Measurements from ENCODE around the gene POLR2M.

Gene POLR2M

DNA sequence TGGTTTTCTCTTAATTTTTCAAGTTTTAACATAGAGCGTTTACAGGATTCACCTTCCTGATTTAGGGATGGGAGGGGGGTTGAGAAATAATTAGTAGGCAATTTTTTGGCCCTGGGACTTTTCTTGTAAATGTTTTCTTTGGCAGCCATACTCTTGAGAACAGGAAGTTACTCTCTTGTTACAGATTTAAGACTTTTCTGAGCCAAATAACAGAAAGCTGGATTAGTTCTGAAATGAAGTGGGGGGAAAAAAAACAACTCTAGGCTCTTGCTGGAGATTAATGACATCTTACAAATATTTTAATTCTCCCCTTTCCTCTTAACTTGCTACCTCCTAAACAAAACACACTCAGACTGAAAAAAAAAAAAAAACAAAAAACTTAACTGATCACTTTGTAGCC is 13.8 kb upstream of the POLR2M start:
- DNase-seq (ENCODE audit: low spot score) = no peak

DNA sequence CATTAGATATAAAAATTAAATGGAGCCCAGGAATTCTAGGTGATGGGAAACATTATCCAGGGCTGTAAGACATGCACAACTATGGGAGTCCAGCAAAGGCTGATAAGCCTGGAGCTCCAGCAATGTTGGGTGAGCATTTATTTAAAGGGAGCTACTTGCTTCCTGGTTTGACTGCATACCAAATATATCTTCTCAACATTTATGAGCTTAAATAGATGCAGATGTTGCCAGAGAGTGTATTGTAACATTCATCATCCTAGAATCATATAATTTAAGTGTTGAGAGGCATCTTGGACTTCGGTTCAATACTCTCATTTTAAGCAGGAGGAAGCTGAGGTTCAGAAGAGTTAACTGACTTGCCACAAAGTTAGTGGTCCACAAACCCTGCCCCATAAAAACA is 12.2 kb upstream of the POLR2M start:
- DNase-seq (ENCODE audit: low spot score) = no peak

DNA sequence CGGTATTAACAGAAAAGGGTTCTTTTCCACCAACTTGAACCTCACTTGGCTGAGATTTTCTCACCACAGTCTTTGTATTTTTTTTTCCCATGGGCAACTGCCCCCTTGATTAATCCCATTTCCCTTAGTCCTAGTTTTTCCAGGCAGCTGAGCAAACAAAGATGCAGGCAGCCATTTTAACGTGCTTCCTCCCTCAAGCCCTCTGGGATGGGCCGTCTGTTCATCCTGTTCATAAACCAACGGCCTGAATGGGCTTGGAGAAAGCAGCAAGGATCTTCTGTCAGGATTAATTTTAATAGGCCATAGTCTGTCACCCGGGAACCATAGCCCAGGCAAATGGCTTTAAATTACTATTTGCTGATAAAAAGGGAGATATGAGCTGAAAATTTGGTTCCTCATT is 10.4 kb upstream of the POLR2M start:
- DNase-seq (ENCODE audit: low spot score) = no peak

DNA sequence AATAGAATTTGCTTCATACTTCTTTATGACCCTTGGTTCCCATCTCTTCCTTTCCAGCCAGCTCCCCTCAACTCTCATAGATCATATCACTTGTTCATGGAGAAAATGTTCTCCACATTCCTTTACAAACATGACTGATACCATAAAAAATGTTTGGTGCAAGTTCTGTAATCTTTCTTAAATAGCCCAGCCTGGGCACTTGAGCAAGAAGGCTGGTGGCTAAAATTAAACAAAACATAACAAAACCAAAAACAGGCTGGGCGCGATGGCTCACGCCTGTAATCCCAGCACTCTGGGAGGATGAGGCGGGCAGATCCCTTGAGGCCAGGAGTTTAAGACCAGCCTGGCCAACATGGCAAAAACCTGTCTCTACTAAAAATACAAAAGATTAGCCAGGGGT is 8.9 kb upstream of the POLR2M start:
- no peak for DNase-seq (ENCODE audit: low spot score)

DNA sequence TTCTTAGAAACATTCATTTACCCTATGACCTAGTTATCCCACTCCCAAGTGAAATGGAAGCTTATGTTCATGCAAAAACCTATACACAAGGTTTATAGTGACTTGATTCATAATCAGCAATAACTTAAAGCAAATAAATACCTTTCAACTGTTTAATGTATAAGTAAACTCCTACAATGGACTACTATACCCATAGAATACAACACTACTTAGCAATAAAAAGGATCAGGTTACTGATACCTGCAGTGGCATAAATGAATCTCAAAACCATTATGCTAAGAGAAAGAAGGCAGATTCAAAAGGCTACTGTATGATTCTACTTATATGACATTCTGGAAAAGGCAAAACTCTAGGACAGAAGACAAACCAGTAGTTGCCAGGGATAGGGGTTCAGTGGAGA is 8.3 kb upstream of the POLR2M start:
- DNase-seq (ENCODE audit: low spot score) = no peak

DNA sequence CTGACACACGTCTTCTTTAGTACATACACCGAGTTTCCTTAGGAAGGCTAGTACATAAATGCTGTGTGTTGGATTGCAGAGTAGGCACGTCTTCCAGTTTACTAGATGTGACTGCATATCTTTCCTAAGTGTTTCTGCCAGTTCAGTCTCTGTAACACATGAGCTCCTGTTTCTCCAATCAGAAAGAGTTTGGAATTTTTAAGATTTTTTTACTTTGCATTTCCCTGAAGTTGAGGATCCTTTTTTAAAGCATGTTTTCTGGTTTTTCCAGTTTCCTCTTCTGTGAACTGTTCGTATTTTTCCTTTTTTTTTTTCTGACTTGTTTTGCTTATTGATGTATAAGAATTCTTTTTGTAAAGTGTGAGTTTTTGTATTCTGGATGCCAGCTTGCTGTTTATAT is 7.5 kb upstream of the POLR2M start:
- no peak for DNase-seq (ENCODE audit: low spot score)

DNA sequence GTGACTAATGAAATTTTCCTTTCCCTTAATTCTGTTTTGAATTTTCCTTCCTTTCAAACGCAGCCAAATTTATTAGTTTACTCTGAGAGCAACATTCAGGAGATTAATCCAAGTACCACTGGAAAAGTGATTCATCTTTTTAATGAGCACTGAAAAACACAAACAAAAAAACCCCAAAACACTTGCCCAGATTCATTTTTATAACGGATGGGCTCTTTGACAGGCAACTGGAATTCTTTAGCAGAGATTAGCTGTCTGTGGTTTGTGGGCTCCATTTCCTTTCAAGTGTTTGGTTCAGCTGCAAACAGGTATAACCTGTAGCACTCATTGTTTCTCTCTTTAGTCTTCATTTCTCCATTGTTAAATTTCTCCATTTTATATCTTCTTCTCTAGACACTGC is 3.1 kb upstream of the POLR2M start:
- DNase-seq (ENCODE audit: low spot score) = no peak

DNA sequence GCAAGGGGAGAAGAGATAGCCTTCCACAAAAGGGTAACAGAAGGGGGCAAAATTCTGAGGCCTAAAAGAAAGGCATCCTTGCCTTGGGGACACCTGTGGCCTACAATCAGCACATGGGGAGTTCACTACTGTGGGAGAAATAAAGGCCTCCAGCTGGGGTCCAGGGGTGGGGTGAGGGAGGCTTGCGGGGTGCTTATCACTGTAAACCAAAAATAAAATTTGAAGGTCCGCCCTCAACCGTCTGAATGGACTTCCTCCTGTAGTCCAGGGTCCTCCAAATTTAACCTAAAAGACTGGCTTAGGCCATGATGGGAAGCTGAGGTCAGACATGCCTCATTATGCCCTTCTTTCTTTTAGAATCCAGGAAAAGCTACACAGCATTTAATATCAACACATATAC is 2.1 kb upstream of the POLR2M start:
- DNase-seq (ENCODE audit: low spot score) = no peak

DNA sequence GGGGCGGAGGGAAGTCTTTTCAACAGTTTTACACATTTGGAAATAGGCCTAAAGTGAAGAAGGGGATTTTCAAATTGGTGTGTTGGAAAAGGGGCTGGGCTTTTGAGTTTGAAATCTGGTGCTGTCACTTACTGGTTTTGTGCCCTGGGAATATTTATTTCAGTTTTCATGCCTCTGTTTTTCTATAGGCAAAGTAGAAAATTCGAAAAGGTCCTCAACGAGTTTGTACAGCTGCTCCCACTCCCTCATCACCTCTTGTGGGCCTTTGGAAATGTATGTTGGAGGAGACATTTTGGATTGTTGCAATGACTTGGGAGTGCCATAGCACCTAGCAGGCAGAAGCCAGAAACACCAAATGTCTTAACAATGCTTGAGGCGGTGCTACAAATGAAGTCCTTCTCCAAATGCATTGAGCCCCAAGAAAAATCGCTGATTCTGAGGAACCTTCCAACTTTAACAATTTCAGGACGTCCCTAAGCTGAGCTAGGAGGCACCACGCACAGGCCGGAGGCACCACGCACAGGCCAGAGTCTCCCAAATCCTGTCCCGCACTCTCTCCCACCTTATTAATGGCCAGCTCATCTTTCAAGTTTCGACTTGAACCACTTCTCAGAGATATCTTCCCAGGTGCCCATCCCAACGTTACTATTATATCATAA is 639 bp upstream of the POLR2M start:
- DNase-seq (ENCODE audit: low spot score) = no peak

DNA sequence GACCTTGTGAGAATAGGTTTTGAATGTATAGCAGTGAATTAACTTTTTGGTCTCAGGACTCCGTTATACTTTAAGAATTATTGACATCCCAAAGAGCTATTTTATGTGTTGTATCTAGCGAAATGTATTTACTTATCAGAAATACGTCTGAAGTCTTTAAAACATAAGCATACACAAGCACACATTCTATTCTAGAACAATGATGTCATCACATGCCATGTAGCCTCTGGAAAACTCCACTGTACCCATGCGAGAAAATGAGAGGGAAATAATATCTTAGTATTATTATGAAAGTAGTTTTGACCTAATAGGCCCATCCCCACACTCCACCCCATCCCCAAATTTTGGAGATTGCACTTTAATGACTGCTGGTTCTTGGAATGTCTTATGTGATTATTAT is 1.5 kb downstream of the POLR2M start:
- DNase-seq (ENCODE audit: low spot score) = no peak

DNA sequence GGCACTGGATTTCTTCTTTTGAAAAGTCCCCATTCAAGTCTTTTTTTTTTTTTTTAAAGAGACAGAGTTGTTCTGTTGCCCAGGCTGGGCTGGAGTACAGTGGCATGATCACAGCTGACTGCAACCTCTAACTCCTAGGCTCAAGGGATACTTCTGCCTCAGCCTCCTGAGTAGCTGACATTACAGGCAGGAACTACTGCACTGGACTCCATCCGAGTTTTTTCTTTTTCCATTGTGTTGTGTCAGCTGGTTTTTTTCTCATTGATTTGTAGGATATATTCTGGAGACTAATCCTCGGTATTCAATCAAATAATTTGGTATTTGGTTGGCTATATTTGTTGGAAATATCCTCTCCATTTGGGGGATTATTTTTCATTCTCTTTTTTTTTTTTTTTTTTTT is 11.8 kb downstream of the POLR2M start:
- no peak for DNase-seq (ENCODE audit: low spot score)

DNA sequence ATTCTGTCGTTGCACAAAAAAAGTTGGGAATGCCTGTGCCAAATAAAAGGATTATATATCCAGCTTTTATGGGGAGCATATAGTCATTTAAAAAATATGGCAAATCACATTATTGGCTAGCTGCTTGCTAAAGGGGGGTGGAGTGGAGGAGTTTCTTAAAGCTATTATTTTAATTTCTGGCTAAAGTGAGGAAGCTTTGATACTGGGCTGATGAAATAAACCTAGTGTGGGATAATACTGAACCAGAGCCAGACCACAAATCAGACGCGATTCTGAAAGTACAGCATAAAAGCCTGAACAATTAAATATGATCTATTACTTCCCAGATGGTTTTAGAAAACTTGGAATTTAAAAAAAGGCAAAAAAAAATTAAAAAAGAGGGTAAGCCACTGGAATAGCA is 14.4 kb downstream of the POLR2M start:
- no peak for DNase-seq (ENCODE audit: low spot score)

DNA sequence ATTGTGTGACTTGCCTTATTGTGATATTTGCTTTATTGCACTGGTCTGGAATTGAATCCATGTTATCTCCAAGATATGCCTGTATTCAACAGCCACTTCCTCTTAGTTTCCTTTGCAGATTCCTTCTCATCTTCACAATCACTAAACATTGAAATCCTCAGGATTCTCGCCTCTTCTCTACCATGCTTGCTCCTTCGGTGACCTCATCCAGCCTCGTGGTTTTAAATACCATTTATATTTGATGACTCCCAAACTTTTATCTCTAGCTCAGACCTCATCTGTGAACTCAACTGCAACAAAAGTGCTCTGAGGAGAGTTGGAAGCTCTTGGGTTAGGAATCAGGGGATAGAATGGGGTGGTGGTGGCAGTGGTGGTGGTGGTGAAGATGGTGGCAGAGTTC is 19.9 kb downstream of the POLR2M start:
- no peak for DNase-seq (ENCODE audit: low spot score)

DNA sequence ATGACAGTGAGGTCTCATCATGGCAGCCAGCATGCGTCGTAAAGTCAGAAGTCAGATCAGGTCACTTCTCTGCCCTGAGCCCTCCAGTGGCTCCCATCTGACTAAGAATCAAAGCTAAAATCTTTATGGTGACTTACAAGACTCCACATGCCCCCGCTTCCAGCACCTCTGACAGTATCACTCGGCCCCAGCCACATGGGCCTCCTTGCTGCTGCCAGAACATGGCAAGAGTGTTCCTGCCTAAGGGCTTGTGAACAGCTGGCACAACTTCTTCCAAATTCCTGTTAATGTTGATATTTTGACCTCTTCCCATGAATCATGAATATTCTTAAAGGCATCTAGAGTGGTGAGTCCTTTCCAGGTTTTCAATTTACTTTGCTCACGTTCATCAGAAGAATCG is 20.5 kb downstream of the POLR2M start:
- DNase-seq (ENCODE audit: low spot score) = no peak

DNA sequence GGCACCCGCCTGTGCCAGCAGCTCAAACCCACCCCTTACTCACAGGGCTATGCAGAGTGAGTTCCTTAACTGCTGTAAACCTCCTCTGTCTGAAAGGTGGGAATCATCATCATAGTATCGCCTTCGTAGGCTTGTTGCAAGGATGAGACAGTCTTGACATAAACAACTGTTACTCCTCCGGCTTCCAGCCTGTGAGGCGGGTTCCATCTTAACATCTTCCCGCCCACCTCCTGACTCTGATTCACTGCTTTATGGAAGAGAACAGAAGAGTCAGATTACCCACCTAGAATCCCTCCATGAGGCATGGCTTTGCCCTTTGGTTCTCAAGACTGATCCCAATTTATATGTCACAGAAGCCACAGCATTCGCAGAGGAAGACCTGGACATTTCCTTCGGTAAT is 21.9 kb downstream of the POLR2M start:
- DNase-seq (ENCODE audit: low spot score) = no peak

DNA sequence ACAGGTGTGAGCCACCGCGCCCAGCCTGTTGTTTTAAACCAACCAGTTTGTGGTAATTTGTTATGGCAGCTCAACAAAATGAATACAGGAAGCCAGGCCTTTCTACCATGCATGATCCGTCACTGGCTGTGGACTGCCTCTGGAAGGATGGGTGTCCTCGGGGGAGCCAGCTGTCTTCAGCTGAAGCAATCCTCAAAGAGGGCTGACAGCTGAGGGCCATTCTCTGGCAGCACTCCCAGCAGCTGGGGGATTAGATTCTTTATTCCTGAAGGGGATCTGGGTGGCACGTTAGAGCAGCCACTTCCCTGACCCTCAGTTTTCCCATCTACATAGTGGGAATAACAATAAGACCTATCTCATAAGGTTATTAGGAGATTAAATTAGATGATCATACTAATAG is 24.4 kb downstream of the POLR2M start:
- no peak for DNase-seq (ENCODE audit: low spot score)

DNA sequence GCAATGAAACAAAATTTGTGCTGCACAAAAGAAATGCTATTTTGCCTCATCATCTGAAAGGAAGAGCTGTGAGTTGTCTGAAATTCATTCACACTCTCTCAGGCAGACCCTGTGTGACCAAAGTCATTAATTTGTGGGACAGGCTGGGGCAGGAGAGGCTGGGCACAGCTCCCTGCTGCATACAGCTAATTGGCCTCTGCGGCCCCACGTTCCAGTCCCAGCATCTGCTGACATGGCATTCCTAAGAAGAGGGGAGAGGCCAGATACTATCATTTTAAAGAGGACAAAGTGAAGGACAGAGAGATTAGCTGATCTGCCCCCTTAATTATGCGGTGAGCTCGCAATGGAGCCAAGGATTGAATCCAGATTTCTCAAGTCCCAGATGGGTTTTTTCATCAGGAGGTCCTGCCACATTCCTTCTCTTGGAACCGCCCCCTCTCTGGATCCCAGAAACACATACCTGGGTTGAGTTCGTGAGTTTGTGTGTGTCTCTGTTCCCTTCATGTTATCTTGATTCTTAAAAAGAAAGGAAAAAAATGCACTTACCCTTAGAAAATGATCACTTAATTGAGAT is 25.1 kb downstream of the POLR2M start:
- DNase-seq (ENCODE audit: low spot score) = no peak

DNA sequence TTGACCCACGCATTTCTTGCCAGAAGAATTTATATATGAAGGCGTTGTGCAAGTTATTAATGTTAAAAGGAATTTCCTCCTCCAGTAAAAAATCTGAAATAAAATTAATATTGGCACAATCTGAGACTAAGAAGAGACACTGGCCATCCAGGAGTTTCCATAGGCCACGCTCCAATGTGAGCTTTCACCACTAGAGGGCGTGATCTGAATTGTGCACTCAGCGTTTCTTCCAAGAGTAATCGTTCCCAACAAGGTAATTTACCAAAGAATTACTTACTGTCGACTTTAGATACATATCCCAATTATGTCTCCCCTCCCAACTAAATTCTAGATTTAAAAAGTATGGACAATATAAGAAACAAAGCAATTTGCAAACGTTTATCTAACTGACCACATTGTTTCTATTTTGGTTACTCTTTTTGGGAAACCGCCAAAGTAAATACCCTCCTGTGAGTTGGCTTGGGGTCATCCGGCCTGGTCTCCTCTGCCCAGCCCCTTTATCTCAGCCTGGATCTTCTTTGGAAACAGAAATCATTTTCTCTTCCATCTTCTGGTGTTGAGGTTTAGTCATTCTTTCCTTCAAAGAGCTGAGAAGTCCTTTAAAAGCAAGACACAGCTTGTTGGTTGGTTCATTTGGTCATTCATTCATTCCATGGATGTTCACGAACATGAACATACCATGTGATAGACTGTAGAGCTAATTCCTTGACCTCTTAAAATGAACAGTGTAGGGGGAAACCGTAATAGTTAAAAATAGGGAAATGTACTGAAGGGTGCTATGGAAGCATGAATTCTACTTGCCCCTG is 26.2 kb downstream of the POLR2M start:
- DNase-seq (ENCODE audit: low spot score) = peak; percentile 53

DNA sequence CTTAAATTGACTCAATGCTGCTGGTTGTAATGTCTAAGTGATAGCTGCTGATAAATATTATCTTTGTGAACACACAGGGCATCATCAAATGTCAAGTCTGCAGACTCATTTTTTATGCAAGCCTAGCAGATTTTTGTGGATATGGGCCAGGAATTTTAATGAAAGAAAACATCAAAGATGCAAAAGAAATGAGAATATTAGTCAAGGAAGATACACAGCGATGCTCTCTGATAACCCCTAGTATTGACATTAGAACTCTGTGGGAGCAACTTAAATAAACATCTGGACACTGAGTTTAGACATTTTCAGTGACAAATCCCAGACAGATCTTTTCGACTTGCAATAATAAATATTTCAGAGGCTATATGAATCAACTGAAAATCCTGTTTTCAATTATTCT is 28.3 kb downstream of the POLR2M start:
- DNase-seq (ENCODE audit: low spot score) = no peak

DNA sequence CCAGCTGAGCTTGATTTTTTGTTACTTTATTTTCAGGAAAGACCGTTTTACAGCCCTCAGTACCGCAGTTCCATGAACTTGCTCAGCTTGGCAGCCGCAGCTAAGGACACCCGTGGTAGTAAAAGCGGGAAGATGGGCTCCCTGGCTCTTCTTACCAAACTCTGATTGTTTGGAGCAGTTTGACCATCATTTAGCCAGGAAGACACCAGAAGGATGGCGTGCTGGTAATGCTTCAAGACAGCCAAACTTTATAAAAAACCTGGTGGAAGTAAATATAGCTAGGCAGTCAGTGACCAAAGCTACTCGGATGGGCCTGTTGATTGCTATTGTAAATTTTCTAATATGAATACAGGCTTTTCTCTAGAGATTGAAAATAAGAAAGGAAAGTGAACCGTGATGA is 28.9 kb downstream of the POLR2M start:
- no peak for DNase-seq (ENCODE audit: low spot score)

DNA sequence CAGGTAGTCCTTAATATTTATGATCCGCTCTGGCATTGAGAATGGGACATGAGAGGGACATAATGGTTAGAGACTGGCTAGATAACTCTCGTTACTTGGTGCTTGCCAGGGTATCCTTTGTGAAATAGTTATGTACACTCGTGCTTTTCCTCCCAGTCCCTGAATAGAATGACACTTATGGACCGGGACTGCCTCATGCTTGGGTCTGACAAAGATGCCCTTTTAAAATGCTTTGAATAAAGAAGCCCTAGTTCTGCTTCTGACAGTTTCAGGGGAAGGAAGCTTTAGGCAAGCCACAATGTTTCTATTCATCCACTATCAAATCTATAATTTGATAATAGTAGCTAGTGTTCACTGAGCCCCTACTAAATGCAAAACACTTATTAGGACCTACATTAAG is 29.4 kb downstream of the POLR2M start:
- DNase-seq (ENCODE audit: low spot score) = no peak

DNA sequence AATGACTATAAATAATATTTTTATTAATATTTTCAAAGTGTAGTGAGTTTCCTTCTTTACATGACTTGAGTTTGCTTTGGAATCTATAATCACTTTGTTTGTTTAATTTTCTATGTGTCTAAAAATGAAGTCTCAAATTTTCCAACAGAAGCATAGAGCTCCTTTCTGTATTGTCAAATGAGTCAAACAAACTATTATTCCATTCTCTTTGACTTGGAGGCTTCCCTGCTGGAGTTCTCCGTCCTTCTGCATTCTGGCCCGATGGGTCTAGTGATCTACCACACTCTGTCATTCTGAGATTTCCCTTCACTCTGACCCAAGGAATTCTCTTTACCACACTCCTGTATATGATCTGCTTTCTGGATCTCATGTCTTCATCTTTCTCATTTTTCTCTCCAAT is 30.1 kb downstream of the POLR2M start:
- no peak for DNase-seq (ENCODE audit: low spot score)

DNA sequence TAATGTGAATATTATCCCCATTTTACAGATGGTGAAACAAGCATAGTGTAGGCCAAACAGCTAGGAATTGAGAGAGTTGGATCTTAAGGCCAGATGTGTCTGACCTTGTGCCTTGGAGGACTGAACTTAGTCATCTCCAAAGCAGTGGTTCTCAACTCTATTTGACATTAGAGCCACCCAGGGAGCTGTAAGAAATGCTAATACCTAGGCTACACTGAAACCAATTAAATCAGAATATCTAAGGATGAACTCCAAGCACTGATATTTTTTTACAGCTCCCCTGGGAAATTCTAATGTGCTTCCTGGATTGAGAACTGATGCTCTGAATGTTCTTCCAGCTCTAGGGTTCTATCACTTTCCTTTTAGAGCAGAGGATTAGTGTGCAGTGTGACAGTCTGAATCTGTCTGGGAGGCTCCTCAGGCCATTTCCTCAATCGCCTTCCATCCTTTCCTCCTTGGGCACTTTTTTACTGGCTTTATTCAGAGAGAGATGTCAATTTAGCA is 32.3 kb downstream of the POLR2M start:
- DNase-seq (ENCODE audit: low spot score) = no peak

DNA sequence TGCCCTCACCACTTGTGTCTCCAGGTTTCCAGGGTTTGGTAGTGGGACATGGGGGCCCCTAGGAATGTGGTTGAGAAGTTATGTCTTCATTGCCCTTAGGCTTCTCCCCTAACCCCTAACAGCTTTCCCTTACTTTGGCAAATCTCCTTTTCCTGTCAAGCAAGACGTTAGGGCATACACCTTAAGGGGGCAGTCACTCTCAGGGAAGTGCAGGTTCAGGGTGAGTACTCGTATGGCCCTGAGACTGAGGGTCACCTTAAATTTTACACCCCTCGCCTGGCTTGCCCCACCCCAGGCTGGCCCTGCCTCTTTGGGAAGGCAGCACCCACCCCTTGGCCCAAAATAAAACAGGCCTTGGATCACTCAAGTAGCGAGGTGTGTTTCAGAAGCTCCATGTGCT is 33.5 kb downstream of the POLR2M start:
- no peak for DNase-seq (ENCODE audit: low spot score)

Measured in activated CD4-positive, alpha-beta T cell treated with anti-CD3 and anti-CD28 coated beads, Interleukin-2, Interleukin-4, amounts not matched to agents 100 ng/mL and 50 ng/mL, durations not matched to agents 16 hours and 8 hours (primary cell).